H1 (cell line): Measurements from ENCODE around the gene CHPF2. TPM values are rescaled to one million over a fixed set of nuclear protein-coding genes. Genes with fewer than 3 reads are reported as not detected.
A peak's percentile ranks its signal among the peaks of the same experiment; 100 is the strongest.

Experiments
- CTCF ChIA-PET: fragments of 300-600 bp; sonication (Branson Sonifier 250); formaldehyde crosslinking; loops from one replicate; lab custom pipeline; 2021; ENCODE audit not compliant: partially characterized antibody; lab: Charles Lee
- POLR2A ChIA-PET: fragments of 300-600 bp; sonication (Branson Sonifier 250); formaldehyde crosslinking; loops from one replicate; lab custom pipeline; 2021; ENCODE audit warnings: inconsistent platforms; ENCODE audit not compliant: partially characterized antibody; lab: Charles Lee
- DNase-seq, 2 experiments: peaks; one replicate each; pipeline versions ENCODE4 v3.0.0 to v3.0.0-alpha.2; 2010 to 2022; ENCODE audit warnings: low spot score in 2 of 2, low read depth in 1 of 2, mixed read lengths in 1 of 2
- FAIRE-seq: peaks from 2 replicates; lab custom pipeline; 2011; peaks lifted over from hg19 to GRCh38; lab: Jason Lieb, UNC
- H2AFZ ChIP-seq: 2 replicates; pipeline ENCODE4 v1.8.1; 2012; ENCODE audit warnings: low read length, inconsistent platforms
- H2AK5ac ChIP-seq: 2 replicates; pipeline ENCODE4 v1.6.1; 2013; ENCODE audit warnings: low read depth, low read length
- H2BK120ac ChIP-seq: replicated peaks from 2 replicates; pipeline ENCODE3; 2013; ENCODE audit warnings: low read depth, low read length, inconsistent platforms
- H2BK12ac ChIP-seq: 2 replicates; pipeline ENCODE4 v1.6.1; 2013; ENCODE audit warnings: low read depth, low read length
- H2BK15ac ChIP-seq: 2 replicates; pipeline ENCODE4 v1.6.1; 2013; ENCODE audit warnings: low read length
- H2BK20ac ChIP-seq: 2 replicates; pipeline ENCODE4 v1.6.1; 2013; ENCODE audit warnings: low read length
- H2BK5ac ChIP-seq: 2 replicates; pipeline ENCODE4 v1.6.1; 2013; ENCODE audit warnings: low read depth, low read length
- H3K14ac ChIP-seq: 2 replicates; pipeline ENCODE4 v1.6.1; 2013; ENCODE audit warnings: inconsistent platforms; ENCODE audit not compliant: insufficient read length
- H3K18ac ChIP-seq: 2 replicates; pipeline ENCODE4 v1.6.1; 2013; ENCODE audit warnings: low read length; ENCODE audit errors: extremely low read depth
- H3K23ac ChIP-seq: 2 replicates; pipeline ENCODE4 v1.6.1; 2013; ENCODE audit warnings: inconsistent platforms; ENCODE audit not compliant: insufficient read length
- H3K23me2 ChIP-seq: 2 replicates; pipeline ENCODE4 v1.6.1; 2013; ENCODE audit warnings: low read depth, low read length
- H3K27ac ChIP-seq: 2 replicates; pipeline ENCODE4 v1.6.1; 2011; ENCODE audit warnings: low read depth, low read length, inconsistent platforms
- H3K27me3 ChIP-seq, 4 experiments: replicated peaks in 1 of 4; 1 replicate in 1 of 4; 2 replicates in 3 of 4; pipeline versions ENCODE4 v1.6.1 to v1.8.1; 2011 to 2013; ENCODE audit warnings: low read length in 3 of 4, mild to moderate bottlenecking in 3 of 4, inconsistent platforms in 2 of 4, mixed read lengths in 2 of 4, moderate library complexity in 1 of 4; ENCODE audit not compliant: control insufficient read depth in 3 of 4, insufficient read depth in 3 of 4; ENCODE audit errors: extremely low read depth in 1 of 4
- H3K36me3 ChIP-seq, 4 experiments: 2 replicates each; pipeline versions ENCODE4 v1.6.1 to v1.8.1; 2011 to 2013; ENCODE audit warnings: mild to moderate bottlenecking in 4 of 4, low read length in 3 of 4, moderate library complexity in 2 of 4, control low read depth in 1 of 4, inconsistent platforms in 1 of 4; ENCODE audit not compliant: insufficient read depth in 4 of 4, control insufficient read depth in 2 of 4
- H3K4ac ChIP-seq: replicated peaks from 2 replicates; pipeline ENCODE3; 2013; ENCODE audit warnings: low read length, low read depth, mixed read lengths, inconsistent platforms; ENCODE audit not compliant: insufficient read length
- H3K4me1 ChIP-seq, 4 experiments: replicated peaks in 1 of 4; 1 replicate in 1 of 4; 2 replicates in 3 of 4; pipeline versions ENCODE4 v1.6.1 to v1.8.1; 2011 to 2013; ENCODE audit warnings: low read length in 3 of 4, inconsistent platforms in 2 of 4, mixed read lengths in 1 of 4; ENCODE audit not compliant: insufficient read depth in 4 of 4, control insufficient read depth in 3 of 4
- H3K4me2 ChIP-seq, 2 experiments: 2 replicates each; pipeline versions ENCODE4 v1.6.1 to v1.8.1; 2011 to 2013; ENCODE audit warnings: low read depth in 2 of 2, low read length in 2 of 2, control low read depth in 1 of 2, inconsistent platforms in 1 of 2, mild to moderate bottlenecking in 1 of 2; ENCODE audit not compliant: insufficient read depth in 1 of 2
- H3K4me3 ChIP-seq, 4 experiments: fragments of 200-600, 300-600 bp in 1 of 4; sonication (generic), shearing (Covaris generic), sonication (Bioruptor Twin) in 1 of 4; 2 replicates each; pipeline versions ENCODE4 v1.5.1 to v1.8.1; 2011 to 2016; ENCODE audit warnings: low read length in 4 of 4, low read depth in 3 of 4, control low read depth in 2 of 4, inconsistent platforms in 2 of 4, mild to moderate bottlenecking in 2 of 4, mixed read lengths in 1 of 4, moderate library complexity in 1 of 4; ENCODE audit not compliant: insufficient read depth in 2 of 4; ENCODE audit errors: extremely low read depth in 1 of 4
- H3K56ac ChIP-seq: replicated peaks from 2 replicates; pipeline ENCODE3; 2013; ENCODE audit warnings: low read depth, mild to moderate bottlenecking, mixed read lengths, low read length, inconsistent platforms; ENCODE audit not compliant: insufficient read length
- H3K79me1 ChIP-seq: 2 replicates; pipeline ENCODE4 v1.6.1; 2013; ENCODE audit warnings: low read depth, low read length, control low read depth
- H3K79me2 ChIP-seq, 2 experiments: 2 replicates each; pipeline versions ENCODE4 v1.6.1 to v1.8.1; 2012 to 2013; ENCODE audit warnings: low read length in 2 of 2, mild to moderate bottlenecking in 2 of 2, inconsistent platforms in 1 of 2; ENCODE audit not compliant: insufficient read depth in 2 of 2, control insufficient read depth in 1 of 2
- H3K9ac ChIP-seq, 4 experiments: replicated peaks in 1 of 4; 1 replicate in 1 of 4; 2 replicates in 3 of 4; pipeline versions ENCODE4 v1.6.1 to v1.8.1; 2011 to 2013; ENCODE audit warnings: low read depth in 3 of 4, low read length in 3 of 4, control low read depth in 2 of 4, mild to moderate bottlenecking in 2 of 4, moderate library complexity in 2 of 4, inconsistent platforms in 1 of 4; ENCODE audit errors: extremely low read depth in 1 of 4
- H3K9me3 ChIP-seq, 2 experiments: 2 replicates each; pipeline versions ENCODE4 v1.6.1 to v1.8.1; 2012 to 2013; ENCODE audit warnings: mild to moderate bottlenecking in 2 of 2, moderate library complexity in 2 of 2, control low read depth in 1 of 2, inconsistent platforms in 1 of 2, low read depth in 1 of 2, low read length in 1 of 2, mixed read lengths in 1 of 2; ENCODE audit not compliant: insufficient read depth in 2 of 2
- H4K20me1 ChIP-seq, 2 experiments: replicated peaks in 1 of 2; 2 replicates each; pipeline versions ENCODE3 to v1.8.1; 2011 to 2013; ENCODE audit warnings: inconsistent platforms in 2 of 2, low read length in 2 of 2, mild to moderate bottlenecking in 1 of 2; ENCODE audit not compliant: insufficient read depth in 2 of 2, control insufficient read depth in 1 of 2
- H4K5ac ChIP-seq: 2 replicates; pipeline ENCODE4 v1.6.1; 2013; ENCODE audit warnings: low read length, low read depth, mixed read lengths, inconsistent platforms; ENCODE audit not compliant: insufficient read length
- H4K8ac ChIP-seq: 2 replicates; pipeline ENCODE4 v1.8.0; 2013; ENCODE audit warnings: mild to moderate bottlenecking, moderate library complexity, low read length, inconsistent platforms; ENCODE audit not compliant: insufficient read depth; ENCODE audit errors: extremely low read depth
- H4K91ac ChIP-seq: replicated peaks from 2 replicates; pipeline ENCODE3; 2013; ENCODE audit warnings: low read length, mixed read lengths, inconsistent platforms; ENCODE audit not compliant: insufficient read length
- SIN3A ChIP-seq, 2 experiments: IDR thresholded peaks in 1 of 2; conservative IDR thresholded peaks in 1 of 2; 2 replicates each; pipeline ENCODE4 v1.6.1; 2011 to 2012; ENCODE audit warnings: low read length in 2 of 2, improper control_type of control experiment in 1 of 2, low read depth in 1 of 2, mild to moderate bottlenecking in 1 of 2
- USF2 ChIP-seq: IDR thresholded peaks from 2 replicates; pipeline ENCODE4 v1.6.1; 2011; ENCODE audit warnings: low read length, improper control_type of control experiment
- WGBS, 2 experiments: shearing (Covaris generic) in 1 of 2; methylation state at CpG; one replicate each; pipeline versions ENCODE4 v1.1.6 to v1.1.7; 2013 to 2015; ENCODE audit warnings: low lambda C conversion rate in 2 of 2, mixed read lengths in 2 of 2, inconsistent platforms in 1 of 2, low coverage in 1 of 2, missing lambda C conversion rate in 1 of 2; ENCODE audit not compliant: insufficient replicate concordance in 2 of 2, insufficient coverage in 1 of 2, insufficient read length in 1 of 2; ENCODE audit errors: extremely low coverage in 1 of 2, missing lambda C conversion rate in 1 of 2; 5-methylcytosine and 5-hydroxymethylcytosine counted together
- polyA plus RNA-seq, 7 experiments: library from polyadenylated mRNA; depleted of rRNA in 3 of 7; stranded (reverse) in 5 of 7; unstranded in 2 of 7; fragments of >200 nt in 5 of 7; fragments of 200-250 nt in 2 of 7; gene quantifications; 1 replicate in 5 of 7; 2 replicates in 1 of 7; 4 replicates in 1 of 7; pipeline versions ENCODE4 v1.2.1 to v1.2.3, GENCODE V29; 2011 to 2013; ENCODE audit warnings: missing spikeins in 2 of 7, mixed read lengths in 2 of 7
- total RNA-seq: library from RNA; stranded (reverse); fragmentation: NEBNext Ultra II Directional; extraction: Animal tissue kit (Norgen Biotek cat#: 25700); gene quantifications from 2 replicates; pipeline ENCODE4 v1.2.1, GENCODE V29; 2021

Gene CHPF2
- total and polyA plus RNA-seq, 2 of the 8 experiments (the other 6 are each of a cell fraction or from before 2014, with no cell fraction given) = 14.4 to 20.6 TPM

- Histone ChIP-seq H3K27me3 (peaks cover 16 to 51% (median 44%) of the 10 kb centered on the region in 4 experiments), H3K9ac (no peak overlapping the region; a peak in 1 of 7 replicates), H3K18ac (no peak overlapping the region), H3K36me3 (no peaks in the 10 kb centered on the region), H3K23ac (no peak overlapping the region), H2BK15ac (no peak overlapping the region), H3K4me1 (peaks cover 0 to 45% (median 30%) of the 10 kb centered on the region in 4 experiments; a peak in 6 of 7 replicates), H4K5ac (no peak overlapping the region), H4K91ac (no peak overlapping the region), H3K23me2 (peaks cover 21% of the 10 kb centered on the region), H3K56ac (no peak overlapping the region), H3K27ac (no peak overlapping the region), H3K4ac (no peak overlapping the region), H4K20me1 (peaks cover 1 to 9% of the 10 kb centered on the region in 2 experiments), H3K14ac (no peak overlapping the region), H3K4me2 (peak overlapping the region; percentile 58 to 88), H3K4me3 (peak overlapping the region; percentile 20 to 61 (median 33)), H2BK120ac (no peak overlapping the region), H2BK5ac (no peak overlapping the region), H4K8ac (no peak overlapping the region; the same call in 1 of the 2 replicates), H3K9me3 (no peaks in the 10 kb centered on the region), H3K79me2 (no peaks in the 10 kb centered on the region), H2BK12ac (no peak overlapping the region), H2BK20ac (no peak overlapping the region), H3K79me1 (peaks cover 3% of the 10 kb centered on the region; the same call in 1 of the 2 replicates), H2AK5ac (no peak overlapping the region), H2AFZ (no peak overlapping the region)
- FAIRE-seq = no peak
- POLR2A ChIA-PET = interaction anchor here (0.8 to 1.4 kb wide), 5 partner anchors 7 to 32 kb away, joined by 3 to 7 read pairs (median 4); partner anchors contain the start of genes ABCF2 and CHPF2
- CTCF ChIA-PET = interaction anchor here (0.9 to 5.1 kb wide), 55 partner anchors 8 to 469 kb away, joined by 3 to 71 read pairs (median 6); partner anchors contain the start of genes ABCF2, ASB10, CHPF2 and GBX1
- 6% methylated on average over 15 of the region's 15 CpGs; no CpG with 5 or more reads in 1 of the 2 experiments for WGBS, 2 experiments
- TF ChIP-seq USF2 (no peak), SIN3A (conservative IDR thresholded peaks at IDR 0.05 in 1 of 2, IDR thresholded peaks at IDR 0.05 in 1 of 2; ENCODE audit: low read depth in 1 of 2, low read length in 2 of 2) (0 out of 4 replicates have a peak, but pooled peaks of 1 of the 2 experiments have one; percentile 10)
- DNase-seq = no peak
Measured at GRCh38 chr7:151244841-151245346, 12.6 kb downstream of the CHPF2 start.
